HL-60 (cell line): ENCODE data around the gene HLTF.

ENCODE experiments used
- DNase-seq, 2 experiments: peaks; one replicate each; pipeline ENCODE4 v3.0.0-alpha.2; 2010 to 2020; ENCODE audit warnings: low read depth in 1 of 2, low spot score in 1 of 2
- H3K27ac ChIP-seq: fragments of 250-450 bp; sonication (Bioruptor Pico); replicated peaks from 2 replicates; pipeline ENCODE4 v1.5.1; 2020; ENCODE audit warnings: mild to moderate bottlenecking, moderate library complexity
- H3K27me3 ChIP-seq: fragments of 250-450 bp; sonication (Bioruptor Pico); 2 replicates; pipeline ENCODE4 v1.5.1; 2021; ENCODE audit warnings: mild to moderate bottlenecking, moderate library complexity; ENCODE audit not compliant: insufficient read depth, poor library complexity, severe bottlenecking
- H3K4me3 ChIP-seq: replicated peaks from 2 replicates; pipeline ENCODE4 v1.5.1; 2011; ENCODE audit warnings: mild to moderate bottlenecking, control low read depth, low read length; ENCODE audit not compliant: insufficient read depth
- GABPA ChIP-seq: IDR thresholded peaks from 2 replicates; pipeline ENCODE4 v1.6.1; 2012; ENCODE audit warnings: low read depth
- POLR2AphosphoS5 ChIP-seq: IDR thresholded peaks from 2 replicates; pipeline ENCODE4 v1.6.1; 2012; ENCODE audit warnings: low read depth
- SPI1 ChIP-seq: IDR thresholded peaks from 2 replicates; pipeline ENCODE4 v1.6.1; 2012; ENCODE audit warnings: low read depth, mild to moderate bottlenecking, borderline replicate concordance
- long read RNA-seq: library from polyadenylated mRNA; unstranded; transcript quantifications from one replicate; pipeline ENCODE4 v2.0.0, GENCODE V29; 2020
- TF ChIP-seq, protein P1 (sequence below): IDR thresholded peaks from one replicate; pipeline ENCODE4 v1.5.1; 2011; ENCODE audit warnings: low read length, control low read depth, inconsistent platforms; ENCODE audit not compliant: insufficient read depth
- TF ChIP-seq, protein P2 (sequence below): IDR thresholded peaks from 2 replicates; pipeline ENCODE4 v1.6.1; 2012; ENCODE audit warnings: low read depth; ENCODE audit not compliant: insufficient replicate concordance

The HLTF gene, protein sequence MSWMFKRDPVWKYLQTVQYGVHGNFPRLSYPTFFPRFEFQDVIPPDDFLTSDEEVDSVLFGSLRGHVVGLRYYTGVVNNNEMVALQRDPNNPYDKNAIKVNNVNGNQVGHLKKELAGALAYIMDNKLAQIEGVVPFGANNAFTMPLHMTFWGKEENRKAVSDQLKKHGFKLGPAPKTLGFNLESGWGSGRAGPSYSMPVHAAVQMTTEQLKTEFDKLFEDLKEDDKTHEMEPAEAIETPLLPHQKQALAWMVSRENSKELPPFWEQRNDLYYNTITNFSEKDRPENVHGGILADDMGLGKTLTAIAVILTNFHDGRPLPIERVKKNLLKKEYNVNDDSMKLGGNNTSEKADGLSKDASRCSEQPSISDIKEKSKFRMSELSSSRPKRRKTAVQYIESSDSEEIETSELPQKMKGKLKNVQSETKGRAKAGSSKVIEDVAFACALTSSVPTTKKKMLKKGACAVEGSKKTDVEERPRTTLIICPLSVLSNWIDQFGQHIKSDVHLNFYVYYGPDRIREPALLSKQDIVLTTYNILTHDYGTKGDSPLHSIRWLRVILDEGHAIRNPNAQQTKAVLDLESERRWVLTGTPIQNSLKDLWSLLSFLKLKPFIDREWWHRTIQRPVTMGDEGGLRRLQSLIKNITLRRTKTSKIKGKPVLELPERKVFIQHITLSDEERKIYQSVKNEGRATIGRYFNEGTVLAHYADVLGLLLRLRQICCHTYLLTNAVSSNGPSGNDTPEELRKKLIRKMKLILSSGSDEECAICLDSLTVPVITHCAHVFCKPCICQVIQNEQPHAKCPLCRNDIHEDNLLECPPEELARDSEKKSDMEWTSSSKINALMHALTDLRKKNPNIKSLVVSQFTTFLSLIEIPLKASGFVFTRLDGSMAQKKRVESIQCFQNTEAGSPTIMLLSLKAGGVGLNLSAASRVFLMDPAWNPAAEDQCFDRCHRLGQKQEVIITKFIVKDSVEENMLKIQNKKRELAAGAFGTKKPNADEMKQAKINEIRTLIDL
- long read RNA-seq, full-length matches to known transcripts = 34 of 167 reads
- long read RNA-seq, partial matches to known transcripts = 116 of 167 reads
- long read RNA-seq, other reads (novel, unspliced or antisense) = 17 of 167 reads

DNA sequence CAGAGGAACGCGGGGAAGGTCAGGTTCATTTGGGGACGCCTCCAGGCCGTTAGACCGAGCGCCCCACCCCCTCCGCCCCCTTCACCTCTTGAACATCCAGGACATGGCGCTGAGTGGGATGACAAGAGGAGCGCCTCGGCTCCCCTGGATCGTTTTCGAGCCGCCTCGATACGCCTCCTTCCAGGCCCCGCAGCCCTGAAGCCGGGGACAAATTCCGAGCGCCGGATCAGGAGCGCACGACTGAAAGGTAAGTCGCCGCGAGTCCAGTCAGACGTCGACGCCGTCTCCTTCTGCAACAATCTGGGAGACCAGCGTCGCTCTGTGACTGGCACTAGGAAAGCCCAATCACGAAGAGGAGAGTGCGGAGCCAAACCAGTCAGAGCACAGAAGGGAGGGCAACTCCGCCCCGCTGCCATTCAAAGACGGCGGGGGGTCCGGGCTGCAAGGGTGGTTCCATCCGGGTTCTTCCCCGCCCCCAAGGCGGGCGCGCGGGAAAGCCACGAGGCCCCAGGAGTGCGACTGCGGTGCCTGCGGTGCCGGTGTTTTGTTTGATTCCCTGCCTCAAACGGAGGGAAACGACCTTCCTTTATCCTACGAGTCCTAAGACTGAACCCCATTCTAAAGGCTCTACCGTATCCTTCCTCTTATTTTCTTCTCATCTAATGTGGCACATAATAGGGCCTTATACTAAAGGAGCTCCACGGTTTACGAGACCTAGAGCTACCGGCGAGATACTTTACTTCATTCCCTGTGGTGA lies at the start of gene HLTF:
Gene HLTF (minus strand): TSS at position 302 of the 757 bp plus-strand sequence. CDS start 197 bp downstream, at position 105.
- TF ChIP-seq, protein P1, sequence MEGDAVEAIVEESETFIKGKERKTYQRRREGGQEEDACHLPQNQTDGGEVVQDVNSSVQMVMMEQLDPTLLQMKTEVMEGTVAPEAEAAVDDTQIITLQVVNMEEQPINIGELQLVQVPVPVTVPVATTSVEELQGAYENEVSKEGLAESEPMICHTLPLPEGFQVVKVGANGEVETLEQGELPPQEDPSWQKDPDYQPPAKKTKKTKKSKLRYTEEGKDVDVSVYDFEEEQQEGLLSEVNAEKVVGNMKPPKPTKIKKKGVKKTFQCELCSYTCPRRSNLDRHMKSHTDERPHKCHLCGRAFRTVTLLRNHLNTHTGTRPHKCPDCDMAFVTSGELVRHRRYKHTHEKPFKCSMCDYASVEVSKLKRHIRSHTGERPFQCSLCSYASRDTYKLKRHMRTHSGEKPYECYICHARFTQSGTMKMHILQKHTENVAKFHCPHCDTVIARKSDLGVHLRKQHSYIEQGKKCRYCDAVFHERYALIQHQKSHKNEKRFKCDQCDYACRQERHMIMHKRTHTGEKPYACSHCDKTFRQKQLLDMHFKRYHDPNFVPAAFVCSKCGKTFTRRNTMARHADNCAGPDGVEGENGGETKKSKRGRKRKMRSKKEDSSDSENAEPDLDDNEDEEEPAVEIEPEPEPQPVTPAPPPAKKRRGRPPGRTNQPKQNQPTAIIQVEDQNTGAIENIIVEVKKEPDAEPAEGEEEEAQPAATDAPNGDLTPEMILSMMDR = no peak
- TF ChIP-seq POLR2AphosphoS5 (peak; percentile 56; the same call in 1 of the 2 replicates), SPI1 (no peak), GABPA (no peak)
- TF ChIP-seq, protein P2, sequence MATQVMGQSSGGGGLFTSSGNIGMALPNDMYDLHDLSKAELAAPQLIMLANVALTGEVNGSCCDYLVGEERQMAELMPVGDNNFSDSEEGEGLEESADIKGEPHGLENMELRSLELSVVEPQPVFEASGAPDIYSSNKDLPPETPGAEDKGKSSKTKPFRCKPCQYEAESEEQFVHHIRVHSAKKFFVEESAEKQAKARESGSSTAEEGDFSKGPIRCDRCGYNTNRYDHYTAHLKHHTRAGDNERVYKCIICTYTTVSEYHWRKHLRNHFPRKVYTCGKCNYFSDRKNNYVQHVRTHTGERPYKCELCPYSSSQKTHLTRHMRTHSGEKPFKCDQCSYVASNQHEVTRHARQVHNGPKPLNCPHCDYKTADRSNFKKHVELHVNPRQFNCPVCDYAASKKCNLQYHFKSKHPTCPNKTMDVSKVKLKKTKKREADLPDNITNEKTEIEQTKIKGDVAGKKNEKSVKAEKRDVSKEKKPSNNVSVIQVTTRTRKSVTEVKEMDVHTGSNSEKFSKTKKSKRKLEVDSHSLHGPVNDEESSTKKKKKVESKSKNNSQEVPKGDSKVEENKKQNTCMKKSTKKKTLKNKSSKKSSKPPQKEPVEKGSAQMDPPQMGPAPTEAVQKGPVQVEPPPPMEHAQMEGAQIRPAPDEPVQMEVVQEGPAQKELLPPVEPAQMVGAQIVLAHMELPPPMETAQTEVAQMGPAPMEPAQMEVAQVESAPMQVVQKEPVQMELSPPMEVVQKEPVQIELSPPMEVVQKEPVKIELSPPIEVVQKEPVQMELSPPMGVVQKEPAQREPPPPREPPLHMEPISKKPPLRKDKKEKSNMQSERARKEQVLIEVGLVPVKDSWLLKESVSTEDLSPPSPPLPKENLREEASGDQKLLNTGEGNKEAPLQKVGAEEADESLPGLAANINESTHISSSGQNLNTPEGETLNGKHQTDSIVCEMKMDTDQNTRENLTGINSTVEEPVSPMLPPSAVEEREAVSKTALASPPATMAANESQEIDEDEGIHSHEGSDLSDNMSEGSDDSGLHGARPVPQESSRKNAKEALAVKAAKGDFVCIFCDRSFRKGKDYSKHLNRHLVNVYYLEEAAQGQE = no peak
- DNase-seq = peak; percentile 70 to 96

DNA sequence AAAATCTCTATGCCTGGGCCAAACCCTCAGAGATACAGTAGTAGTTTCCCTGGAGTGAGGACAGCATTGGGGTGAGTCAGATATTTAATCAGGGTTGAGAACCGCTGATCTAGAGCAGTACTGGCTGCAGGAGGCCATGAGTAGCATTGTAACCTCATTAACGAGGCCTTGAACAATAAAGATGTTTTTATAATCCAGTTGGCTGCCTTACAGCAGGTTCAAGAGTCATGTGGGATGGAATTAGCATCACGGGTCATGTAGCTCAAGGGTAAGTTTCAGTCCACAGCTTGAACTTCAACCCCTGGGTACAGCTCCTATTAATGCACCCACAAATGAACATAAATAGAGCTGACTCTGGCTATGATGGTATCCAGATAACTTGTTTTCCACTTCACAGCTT lies 48.2 kb upstream of the HLTF start:
- DNase-seq = no peak
- no peaks in the 10 kb centered on the region for H3K27me3 ChIP-seq
- no peak overlapping the region for H3K4me3 ChIP-seq
- H3K27ac ChIP-seq = no peak overlapping the region
- TF ChIP-seq POLR2AphosphoS5 = no peak
- TF ChIP-seq SPI1 = no peak
- TF ChIP-seq, protein P2 = no peak
- TF ChIP-seq GABPA = no peak
- TF ChIP-seq, protein P1 = no peak

More for the DNA sequence above, at the start of gene HLTF:
- Histone ChIP-seq H3K27ac (peak within 1 kb of the TSS; percentile 65), H3K4me3 (peak within 1 kb of the TSS; percentile 62), H3K27me3 (no peaks in the 10 kb centered on the region)

DNA sequence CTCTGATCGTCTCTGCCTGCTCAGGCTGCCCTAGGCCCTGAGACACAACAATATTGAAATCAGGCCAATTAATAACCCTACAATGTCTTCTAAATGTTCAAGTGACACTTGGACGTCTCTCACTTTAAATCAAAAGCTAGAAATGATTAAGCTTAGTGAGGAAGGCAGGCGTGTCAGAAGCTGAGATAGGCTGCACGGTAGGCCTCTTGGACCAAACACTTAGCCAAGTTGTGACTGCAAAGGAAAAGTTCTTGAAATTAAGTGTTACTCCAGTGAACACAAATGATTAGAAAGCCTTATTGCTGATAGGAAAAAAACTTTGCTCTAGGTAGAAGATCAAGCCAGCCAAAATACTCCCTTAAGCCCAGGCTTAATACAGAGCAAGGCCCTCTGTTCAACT lies 45.3 kb upstream of the HLTF start:
- H3K27ac ChIP-seq = no peak overlapping the region
- H3K27me3 ChIP-seq = no peaks in the 10 kb centered on the region
- no peak overlapping the region for H3K4me3 ChIP-seq
- TF ChIP-seq GABPA (no peak), SPI1 (no peak), POLR2AphosphoS5 (no peak)
- TF ChIP-seq, protein P1 = no peak
- TF ChIP-seq, protein P2 = no peak
- no peak for DNase-seq
